Panc1 (cell line): ENCODE data around the gene RGS6. TPM values are rescaled to one million over a fixed set of nuclear protein-coding genes. Genes with fewer than 3 reads are reported as not detected.

ENCODE experiments used
- ATAC-seq: fragments of 200-7000 bp; cut with Tn5 transposase; 2 replicates; pipeline ENCODE4 v1.9.1; 2020; ENCODE audit warnings: mild to moderate bottlenecking, moderate library complexity
- BruUV-seq: library from RNA; stranded (reverse); fragments of 400-500 nt; replicated peaks from 2 replicates; lab custom pipeline; 2021; lab: Mats Ljungman, UMichigan
- CTCF ChIA-PET: fragments of 300-600 bp; sonication (Branson Sonifier 250); formaldehyde crosslinking; loops from one replicate; lab custom pipeline; 2022; ENCODE audit warnings: antibody characterized with exemption; lab: Charles Lee
- POLR2A ChIA-PET: fragments of 300-600 bp; sonication (Branson Sonifier 250); formaldehyde crosslinking; loops from one replicate; lab custom pipeline; 2022; ENCODE audit warnings: antibody characterized with exemption; lab: Charles Lee
- DNase-seq: peaks from one replicate; pipeline ENCODE4 v3.0.0-alpha.2; 2010; ENCODE audit warnings: low read depth, low spot score
- H3K27ac ChIP-seq: 2 replicates; pipeline ENCODE4 v1.5.1; 2011; ENCODE audit warnings: mild to moderate bottlenecking, low read length, inconsistent platforms
- H3K27me3 ChIP-seq: fragments of 200-500 bp; sonication (Bioruptor generic); 2 replicates; pipeline ENCODE4 v1.6.0; 2014; ENCODE audit warnings: low read length, inconsistent platforms; ENCODE audit not compliant: control insufficient read depth, insufficient read depth
- H3K36me3 ChIP-seq: fragments of 200-500 bp; sonication (Bioruptor generic); 2 replicates; pipeline ENCODE4 v1.5.1; 2014; ENCODE audit warnings: inconsistent platforms, mild to moderate bottlenecking, low read length, moderate library complexity; ENCODE audit not compliant: control insufficient read depth, insufficient read depth
- H3K4me1 ChIP-seq: 2 replicates; pipeline ENCODE4 v1.5.1; 2011; ENCODE audit warnings: inconsistent platforms, mild to moderate bottlenecking, low read length, moderate library complexity; ENCODE audit not compliant: control insufficient read depth, insufficient read depth
- H3K4me3 ChIP-seq, 2 experiments: 2 replicates each; pipeline ENCODE4 v1.5.1; 2011 to 2012; ENCODE audit warnings: low read depth in 2 of 2, low read length in 2 of 2, mild to moderate bottlenecking in 2 of 2, inconsistent platforms in 1 of 2, moderate library complexity in 1 of 2
- H3K9me3 ChIP-seq: fragments of 200-500 bp; sonication (Bioruptor generic); 2 replicates; pipeline ENCODE4 v1.5.1; 2014; ENCODE audit warnings: low read depth, mild to moderate bottlenecking, inconsistent platforms, low read length, moderate library complexity; ENCODE audit not compliant: control insufficient read depth, insufficient read depth
- POLR2AphosphoS5 ChIP-seq: IDR thresholded peaks from 2 replicates; pipeline ENCODE4 v1.6.1; 2012; ENCODE audit warnings: mild to moderate bottlenecking, low read depth, low read length, moderate library complexity
- SIN3A ChIP-seq: IDR thresholded peaks from 2 replicates; pipeline ENCODE4 v1.6.1; 2012; ENCODE audit warnings: low read depth, mild to moderate bottlenecking, low read length, moderate library complexity, borderline replicate concordance; ENCODE audit not compliant: insufficient read depth
- TCF7L2 ChIP-seq: IDR thresholded peaks from 2 replicates; pipeline ENCODE4 v1.6.1; 2011; ENCODE audit warnings: mild to moderate bottlenecking, low read depth, low read length, inconsistent platforms
- in situ Hi-C: cut with HindIII; loops from 2 replicates; pipeline ENCODE4 v1.10.0; 2016; ENCODE audit warnings: low sequenced_read_pairs, low pct_unique_long_range_greater_than_20kb
- intact Hi-C: fragments of 100-400 bp; cut with micrococcal nuclease; formaldehyde crosslinking; loops from one replicate; pipeline ENCODE4 v1.10.0; 2022; ENCODE audit not compliant: unreplicated experiment
- total RNA-seq: library from RNA; stranded (reverse); gene quantifications from one replicate; pipeline ENCODE4 v1.2.1, GENCODE V29; 2021; ENCODE audit not compliant: unreplicated experiment
- TF ChIP-seq, protein P1 (sequence below): fragments of 450-650 bp; IDR thresholded peaks from 2 replicates; pipeline ENCODE4 v1.5.1; 2017; ENCODE audit warnings: mild to moderate bottlenecking
- TF ChIP-seq, protein P2 (sequence below), 2 experiments: IDR thresholded peaks; 2 replicates each; pipeline ENCODE4 v1.6.1; 2011 to 2012; ENCODE audit warnings: low read depth in 2 of 2, control low read depth in 1 of 2, low read length in 1 of 2, mild to moderate bottlenecking in 1 of 2, moderate library complexity in 1 of 2; ENCODE audit not compliant: insufficient read depth in 1 of 2

RGS6 gene
- total RNA-seq, 1 experiment from 2014 or later = not detected

DNA sequence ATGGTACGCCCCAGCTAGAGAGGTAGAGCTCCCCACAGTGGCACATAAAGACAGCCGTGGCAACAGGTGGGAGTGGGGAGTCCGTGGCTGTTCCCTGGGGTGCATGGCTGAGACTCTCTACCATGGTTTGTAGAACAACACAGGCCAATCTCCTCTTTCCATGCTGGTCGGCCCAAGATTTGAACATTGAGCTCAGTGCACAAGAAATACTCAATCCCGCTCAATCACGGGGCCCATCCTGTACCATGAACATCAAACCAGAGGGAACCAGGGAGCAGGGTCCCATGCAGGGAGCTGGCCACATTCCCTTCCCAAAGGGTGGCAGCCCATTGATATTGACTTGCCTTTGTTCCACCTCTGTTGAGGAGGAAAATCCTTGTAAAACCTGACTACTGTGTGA, 608.6 kb downstream of the RGS6 start:
- no TSS peak for BruUV-seq
- in situ Hi-C loops = no loop called here
- TF ChIP-seq POLR2AphosphoS5 = no peak
- no peak for TF ChIP-seq SIN3A
- TF ChIP-seq, protein P1, sequence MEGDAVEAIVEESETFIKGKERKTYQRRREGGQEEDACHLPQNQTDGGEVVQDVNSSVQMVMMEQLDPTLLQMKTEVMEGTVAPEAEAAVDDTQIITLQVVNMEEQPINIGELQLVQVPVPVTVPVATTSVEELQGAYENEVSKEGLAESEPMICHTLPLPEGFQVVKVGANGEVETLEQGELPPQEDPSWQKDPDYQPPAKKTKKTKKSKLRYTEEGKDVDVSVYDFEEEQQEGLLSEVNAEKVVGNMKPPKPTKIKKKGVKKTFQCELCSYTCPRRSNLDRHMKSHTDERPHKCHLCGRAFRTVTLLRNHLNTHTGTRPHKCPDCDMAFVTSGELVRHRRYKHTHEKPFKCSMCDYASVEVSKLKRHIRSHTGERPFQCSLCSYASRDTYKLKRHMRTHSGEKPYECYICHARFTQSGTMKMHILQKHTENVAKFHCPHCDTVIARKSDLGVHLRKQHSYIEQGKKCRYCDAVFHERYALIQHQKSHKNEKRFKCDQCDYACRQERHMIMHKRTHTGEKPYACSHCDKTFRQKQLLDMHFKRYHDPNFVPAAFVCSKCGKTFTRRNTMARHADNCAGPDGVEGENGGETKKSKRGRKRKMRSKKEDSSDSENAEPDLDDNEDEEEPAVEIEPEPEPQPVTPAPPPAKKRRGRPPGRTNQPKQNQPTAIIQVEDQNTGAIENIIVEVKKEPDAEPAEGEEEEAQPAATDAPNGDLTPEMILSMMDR = no peak
- no peak for TF ChIP-seq TCF7L2
- TF ChIP-seq, protein P2, sequence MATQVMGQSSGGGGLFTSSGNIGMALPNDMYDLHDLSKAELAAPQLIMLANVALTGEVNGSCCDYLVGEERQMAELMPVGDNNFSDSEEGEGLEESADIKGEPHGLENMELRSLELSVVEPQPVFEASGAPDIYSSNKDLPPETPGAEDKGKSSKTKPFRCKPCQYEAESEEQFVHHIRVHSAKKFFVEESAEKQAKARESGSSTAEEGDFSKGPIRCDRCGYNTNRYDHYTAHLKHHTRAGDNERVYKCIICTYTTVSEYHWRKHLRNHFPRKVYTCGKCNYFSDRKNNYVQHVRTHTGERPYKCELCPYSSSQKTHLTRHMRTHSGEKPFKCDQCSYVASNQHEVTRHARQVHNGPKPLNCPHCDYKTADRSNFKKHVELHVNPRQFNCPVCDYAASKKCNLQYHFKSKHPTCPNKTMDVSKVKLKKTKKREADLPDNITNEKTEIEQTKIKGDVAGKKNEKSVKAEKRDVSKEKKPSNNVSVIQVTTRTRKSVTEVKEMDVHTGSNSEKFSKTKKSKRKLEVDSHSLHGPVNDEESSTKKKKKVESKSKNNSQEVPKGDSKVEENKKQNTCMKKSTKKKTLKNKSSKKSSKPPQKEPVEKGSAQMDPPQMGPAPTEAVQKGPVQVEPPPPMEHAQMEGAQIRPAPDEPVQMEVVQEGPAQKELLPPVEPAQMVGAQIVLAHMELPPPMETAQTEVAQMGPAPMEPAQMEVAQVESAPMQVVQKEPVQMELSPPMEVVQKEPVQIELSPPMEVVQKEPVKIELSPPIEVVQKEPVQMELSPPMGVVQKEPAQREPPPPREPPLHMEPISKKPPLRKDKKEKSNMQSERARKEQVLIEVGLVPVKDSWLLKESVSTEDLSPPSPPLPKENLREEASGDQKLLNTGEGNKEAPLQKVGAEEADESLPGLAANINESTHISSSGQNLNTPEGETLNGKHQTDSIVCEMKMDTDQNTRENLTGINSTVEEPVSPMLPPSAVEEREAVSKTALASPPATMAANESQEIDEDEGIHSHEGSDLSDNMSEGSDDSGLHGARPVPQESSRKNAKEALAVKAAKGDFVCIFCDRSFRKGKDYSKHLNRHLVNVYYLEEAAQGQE (IDR thresholded peaks at IDR 0.05; ENCODE audit: insufficient read depth in 1 of 2, low read depth in 2 of 2, low read length in 1 of 2) = no peak
- intact Hi-C loops = no loop called here
- no peak overlapping the region for H3K27ac ChIP-seq
- ChIA-PET CTCF (no interaction called here), POLR2A (no interaction called here)
- ATAC-seq (no peak), DNase-seq (no peak)
- H3K36me3 ChIP-seq = no peaks in the 10 kb centered on the region
- no peak overlapping the region for H3K4me3 ChIP-seq
- no peaks in the 10 kb centered on the region for H3K4me1 ChIP-seq
- no peaks in the 10 kb centered on the region for H3K9me3 ChIP-seq
- H3K27me3 ChIP-seq = no peaks in the 10 kb centered on the region; the same call in 1 of the 2 replicates

DNA sequence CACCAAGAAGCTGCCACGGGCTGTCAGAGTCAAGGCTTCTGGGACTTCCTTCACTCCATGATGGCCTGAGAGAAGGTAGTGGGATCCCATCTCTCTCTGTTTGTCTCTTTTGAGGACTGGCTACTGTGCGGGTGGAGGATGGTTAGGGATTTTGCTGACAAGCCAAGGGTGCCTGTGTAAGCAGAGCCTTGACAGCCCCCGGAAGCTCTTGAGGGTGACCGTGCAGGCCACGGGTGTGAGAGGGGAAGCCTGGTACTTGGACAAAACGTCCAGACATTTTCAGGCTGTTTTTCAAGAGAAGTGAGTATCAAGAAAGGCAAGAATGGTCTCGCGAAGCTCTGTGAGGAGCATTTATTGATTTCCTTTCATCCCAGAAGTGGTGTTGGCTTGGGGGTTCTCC, 609.3 kb downstream of the RGS6 start:
- DNase-seq (no peak), ATAC-seq (no peak)
- CTCF ChIA-PET = no interaction called here
- H3K27ac ChIP-seq = no peak overlapping the region
- no peak for TF ChIP-seq SIN3A
- no peak for TF ChIP-seq TCF7L2
- no peak for TF ChIP-seq POLR2AphosphoS5
- TF ChIP-seq, protein P2 (IDR thresholded peaks at IDR 0.05; ENCODE audit: insufficient read depth in 1 of 2, low read depth in 2 of 2, low read length in 1 of 2) = no peak
- TF ChIP-seq, protein P1 = no peak
- no peaks in the 10 kb centered on the region for H3K9me3 ChIP-seq
- H3K4me3 ChIP-seq = no peak overlapping the region
- POLR2A ChIA-PET = no interaction called here
- H3K4me1 ChIP-seq = no peaks in the 10 kb centered on the region
- intact Hi-C loops (no loop called here), in situ Hi-C loops (no loop called here)
- BruUV-seq = no TSS peak
- H3K36me3 ChIP-seq = no peaks in the 10 kb centered on the region
- H3K27me3 ChIP-seq = no peaks in the 10 kb centered on the region; the same call in 1 of the 2 replicates
